GM18909 (cell line): ENCODE measurements around the gene ADCY4.

Source experiments
- ATAC-seq: cut with Tn5 transposase; IDR thresholded peaks from one replicate; pipeline ENCODE4 v1.9.1; 2021; ENCODE audit warnings: mild to moderate bottlenecking; ENCODE audit not compliant: unreplicated experiment, poor library complexity

ADCY4 gene

GRCh38 chr14:24280797-24281460, 53.9 kb downstream of the ADCY4 start:
- no peak for ATAC-seq

GRCh38 chr14:24279301-24280186, 55.3 kb downstream of the ADCY4 start:
- ATAC-seq: peak; percentile 77

- ATAC-seq: no peak
Measured at GRCh38 chr14:24278424-24278823, 56.4 kb downstream of the ADCY4 start.

- no peak for ATAC-seq
Measured at GRCh38 chr14:24277606-24278321, 57.1 kb downstream of the ADCY4 start.

GRCh38 chr14:24277071-24277470, 57.8 kb downstream of the ADCY4 start:
- ATAC-seq: no peak

- peak; percentile 39 for ATAC-seq
Measured at GRCh38 chr14:24274101-24274543, 60.7 kb downstream of the ADCY4 start.

- no peak for ATAC-seq
Measured at GRCh38 chr14:24273422-24273998, 61.4 kb downstream of the ADCY4 start.

- ATAC-seq: no peak
Measured at GRCh38 chr14:24272467-24272866, 62.4 kb downstream of the ADCY4 start.

GRCh38 chr14:24271834-24272263, 63.0 kb downstream of the ADCY4 start:
- ATAC-seq: no peak

- peak; percentile 91 for ATAC-seq
Measured at GRCh38 chr14:24271134-24271833, 63.6 kb downstream of the ADCY4 start, which contains the start of gene RABGGTA. RABGGTA (minus strand) TSS chr14:24271597; CDS start chr14:24271115, 482 bp downstream.

- ATAC-seq: no peak
Measured at GRCh38 chr14:24270537-24271133, 64.2 kb downstream of the ADCY4 start.

GRCh38 chr14:24269910-24270536, 64.8 kb downstream of the ADCY4 start:
- no peak for ATAC-seq

GRCh38 chr14:24269368-24269767, 65.5 kb downstream of the ADCY4 start:
- no peak for ATAC-seq
